ENCODE measurements around the gene MAPKAP1.

The MAPKAP1 gene

GRCh38 chr9:125487842-125488241 lies 219.2 kb downstream of the MAPKAP1 start:
- no peaks in the 10 kb centered on the region for H3K27me3 ChIP-seq (ENCODE audit: low read length)
- TF ChIP-seq, protein P1, sequence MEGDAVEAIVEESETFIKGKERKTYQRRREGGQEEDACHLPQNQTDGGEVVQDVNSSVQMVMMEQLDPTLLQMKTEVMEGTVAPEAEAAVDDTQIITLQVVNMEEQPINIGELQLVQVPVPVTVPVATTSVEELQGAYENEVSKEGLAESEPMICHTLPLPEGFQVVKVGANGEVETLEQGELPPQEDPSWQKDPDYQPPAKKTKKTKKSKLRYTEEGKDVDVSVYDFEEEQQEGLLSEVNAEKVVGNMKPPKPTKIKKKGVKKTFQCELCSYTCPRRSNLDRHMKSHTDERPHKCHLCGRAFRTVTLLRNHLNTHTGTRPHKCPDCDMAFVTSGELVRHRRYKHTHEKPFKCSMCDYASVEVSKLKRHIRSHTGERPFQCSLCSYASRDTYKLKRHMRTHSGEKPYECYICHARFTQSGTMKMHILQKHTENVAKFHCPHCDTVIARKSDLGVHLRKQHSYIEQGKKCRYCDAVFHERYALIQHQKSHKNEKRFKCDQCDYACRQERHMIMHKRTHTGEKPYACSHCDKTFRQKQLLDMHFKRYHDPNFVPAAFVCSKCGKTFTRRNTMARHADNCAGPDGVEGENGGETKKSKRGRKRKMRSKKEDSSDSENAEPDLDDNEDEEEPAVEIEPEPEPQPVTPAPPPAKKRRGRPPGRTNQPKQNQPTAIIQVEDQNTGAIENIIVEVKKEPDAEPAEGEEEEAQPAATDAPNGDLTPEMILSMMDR (IDR thresholded peaks at IDR 0.05; ENCODE audit: insufficient read depth, low read length, poor library complexity, severe bottlenecking), result no peak
- TF ChIP-seq EZH2phosphoT487 (conservative IDR thresholded peaks at IDR 0.05; ENCODE audit: low read length), result no peak
- H4K20me1 ChIP-seq (ENCODE audit: low read depth, low read length), result no peaks in the 10 kb centered on the region

GRCh38 chr9:125486576-125486975 lies 220.4 kb downstream of the MAPKAP1 start:
- Histone ChIP-seq H3K36me3 (ENCODE audit: low read length) (no peaks in the 10 kb centered on the region), H3K9ac (ENCODE audit: low read length) (no peak overlapping the region), H2AFZ (ENCODE audit: low read depth, low read length, severe bottlenecking) (no peak overlapping the region), H3K9me3 (ENCODE audit: insufficient read depth, low read length) (no peaks in the 10 kb centered on the region), H3K4me2 (ENCODE audit: low read depth, low read length, poor library complexity, severe bottlenecking) (no peak overlapping the region), H4K20me1 (ENCODE audit: low read depth, low read length) (no peaks in the 10 kb centered on the region), H3K9me2 (replicated peaks; ENCODE audit: insufficient read depth, low read length) (no peaks in the 10 kb centered on the region), H3K27ac (ENCODE audit: low read depth, low read length) (no peak overlapping the region), H3K27me3 (ENCODE audit: low read length) (no peaks in the 10 kb centered on the region), H3K79me2 (ENCODE audit: insufficient read depth, low read length) (no peaks in the 10 kb centered on the region), H3F3A (ENCODE audit: insufficient read depth) (no peaks in the 10 kb centered on the region), H3K4me3 (ENCODE audit: insufficient read depth, low read length, poor library complexity, severe bottlenecking) (no peak overlapping the region)
- no peak for TF ChIP-seq EZH2phosphoT487 (conservative IDR thresholded peaks at IDR 0.05; ENCODE audit: low read length)
- TF ChIP-seq, protein P1 (IDR thresholded peaks at IDR 0.05; ENCODE audit: insufficient read depth, low read length, poor library complexity, severe bottlenecking), result no peak

More at GRCh38 chr9:125487842-125488241, 219.2 kb downstream of the MAPKAP1 start:
- no peak overlapping the region for H3K4me2 ChIP-seq (ENCODE audit: low read depth, low read length, poor library complexity, severe bottlenecking)
- no peaks in the 10 kb centered on the region for H3K9me3 ChIP-seq (ENCODE audit: insufficient read depth, low read length)
- H3K4me3 ChIP-seq (ENCODE audit: insufficient read depth, low read length, poor library complexity, severe bottlenecking), result no peak overlapping the region
- no peak overlapping the region for H2AFZ ChIP-seq (ENCODE audit: low read depth, low read length, severe bottlenecking)
- H3K36me3 ChIP-seq (ENCODE audit: low read length), result no peaks in the 10 kb centered on the region
- H3K79me2 ChIP-seq (ENCODE audit: insufficient read depth, low read length), result no peaks in the 10 kb centered on the region
- no peaks in the 10 kb centered on the region for H3K9me2 ChIP-seq (replicated peaks; ENCODE audit: insufficient read depth, low read length)
- no peak overlapping the region for H3K27ac ChIP-seq (ENCODE audit: low read depth, low read length)
- no peak overlapping the region for H3K9ac ChIP-seq (ENCODE audit: low read length)
- H3F3A ChIP-seq (ENCODE audit: insufficient read depth), result no peaks in the 10 kb centered on the region

- Histone ChIP-seq H3F3A (ENCODE audit: insufficient read depth) (no peaks in the 10 kb centered on the region), H3K4me2 (ENCODE audit: low read depth, low read length, poor library complexity, severe bottlenecking) (no peak overlapping the region), H3K9ac (ENCODE audit: low read length) (no peak overlapping the region), H3K79me2 (ENCODE audit: insufficient read depth, low read length) (no peaks in the 10 kb centered on the region), H3K9me2 (replicated peaks; ENCODE audit: insufficient read depth, low read length) (no peaks in the 10 kb centered on the region), H3K9me3 (ENCODE audit: insufficient read depth, low read length) (no peaks in the 10 kb centered on the region), H3K36me3 (ENCODE audit: low read length) (no peaks in the 10 kb centered on the region), H3K4me3 (ENCODE audit: insufficient read depth, low read length, poor library complexity, severe bottlenecking) (no peak overlapping the region), H2AFZ (ENCODE audit: low read depth, low read length, severe bottlenecking) (no peak overlapping the region), H3K27ac (ENCODE audit: low read depth, low read length) (no peak overlapping the region), H3K27me3 (ENCODE audit: low read length) (no peaks in the 10 kb centered on the region), H4K20me1 (ENCODE audit: low read depth, low read length) (no peaks in the 10 kb centered on the region)
- no peak for TF ChIP-seq EZH2phosphoT487 (conservative IDR thresholded peaks at IDR 0.05; ENCODE audit: low read length)
- TF ChIP-seq, protein P1 (IDR thresholded peaks at IDR 0.05; ENCODE audit: insufficient read depth, low read length, poor library complexity, severe bottlenecking), result no peak
Observed at GRCh38 chr9:125486152-125486508, 220.9 kb downstream of the MAPKAP1 start.
